Measurements from ENCODE around the gene A1BG. TPM values are rescaled to one million over a fixed set of nuclear protein-coding genes. Genes with fewer than 3 reads are reported as not detected.

A1BG gene
- total and polyA plus RNA-seq, 2 of the 8 experiments (the other 6 are each of a cell fraction or from before 2014, with no cell fraction given) = 20.8 to 69.6 TPM

- POLR2A ChIA-PET (ENCODE audit: partially characterized antibody) = interaction anchor here (0.8 to 11.4 kb wide), 4 partner anchors 9 to 52 kb away, joined by 3 to 102 read pairs (median 6); partner anchors contain the start of gene ZNF497
- Histone ChIP-seq H3K14ac (ENCODE audit: insufficient read length) (no peak overlapping the region), H4K5ac (ENCODE audit: insufficient read length, low read depth, low read length) (no peak overlapping the region), H4K8ac (ENCODE audit: extremely low read depth, insufficient read depth, low read length) (no peak overlapping the region), H3K27me3 (replicated peaks in 1 of 4; ENCODE audit: control insufficient read depth in 3 of 4, extremely low read depth in 1 of 4, insufficient read depth in 3 of 4, low read length in 3 of 4) (0 out of 7 replicates have a peak, but pooled peaks cover 0 to 3% (median 0%) of the 10 kb centered on the region in 4 experiments), H3K56ac (replicated peaks; ENCODE audit: insufficient read length, low read depth, low read length) (no peak overlapping the region), H3K9me3 (ENCODE audit: insufficient read depth in 2 of 2, low read depth in 1 of 2, low read length in 1 of 2) (no peaks in the 10 kb centered on the region), H2BK15ac (ENCODE audit: low read length) (no peak overlapping the region), H4K91ac (replicated peaks; ENCODE audit: insufficient read length, low read length) (no peak overlapping the region), H4K20me1 (replicated peaks in 1 of 2; ENCODE audit: control insufficient read depth in 1 of 2, insufficient read depth in 2 of 2, low read length in 2 of 2) (no peaks in the 10 kb centered on the region), H3K27ac (ENCODE audit: low read depth, low read length) (no peak overlapping the region), H3K23ac (ENCODE audit: insufficient read length) (no peak overlapping the region), H3K9ac (replicated peaks in 1 of 4; ENCODE audit: extremely low read depth in 1 of 4, low read depth in 3 of 4, low read length in 3 of 4) (no peak overlapping the region), H2BK120ac (replicated peaks; ENCODE audit: low read depth, low read length) (no peak overlapping the region), H2AFZ (ENCODE audit: low read length) (no peak overlapping the region), H3K4me2 (ENCODE audit: insufficient read depth in 1 of 2, low read depth in 2 of 2, low read length in 2 of 2) (no peak overlapping the region), H3K18ac (ENCODE audit: extremely low read depth, low read length) (no peak overlapping the region), H3K79me1 (ENCODE audit: low read depth, low read length) (no peaks in the 10 kb centered on the region), H3K79me2 (ENCODE audit: control insufficient read depth in 1 of 2, insufficient read depth in 2 of 2, low read length in 2 of 2) (no peaks in the 10 kb centered on the region), H3K4me3 (ENCODE audit: extremely low read depth in 1 of 4, insufficient read depth in 2 of 4, low read depth in 3 of 4, low read length in 4 of 4) (no peak overlapping the region), H2BK20ac (ENCODE audit: low read length) (no peak overlapping the region), H3K36me3 (ENCODE audit: control insufficient read depth in 2 of 4, insufficient read depth in 4 of 4, low read length in 3 of 4) (no peaks in the 10 kb centered on the region), H3K23me2 (ENCODE audit: low read depth, low read length) (peaks cover 9% of the 10 kb centered on the region), H2AK5ac (ENCODE audit: low read depth, low read length) (no peak overlapping the region), H2BK5ac (ENCODE audit: low read depth, low read length) (no peak overlapping the region), H3K4me1 (replicated peaks in 1 of 4; ENCODE audit: control insufficient read depth in 3 of 4, insufficient read depth in 4 of 4, low read length in 3 of 4) (no peaks in the 10 kb centered on the region; a peak in 1 of 7 replicates), H3K4ac (replicated peaks; ENCODE audit: insufficient read length, low read depth, low read length) (no peak overlapping the region), H2BK12ac (ENCODE audit: low read depth, low read length) (no peak overlapping the region)
- FAIRE-seq (no peak), DNase-seq (ENCODE audit: low read depth in 1 of 2, low spot score in 2 of 2) (no peak)
- CTCF ChIA-PET (ENCODE audit: partially characterized antibody) = interaction anchor here (1.1 to 1.9 kb wide), 4 partner anchors 11 to 27 kb away, joined by 3 to 6 read pairs (median 4); partner anchors contain the start of gene ZNF497
- TF ChIP-seq MAX (IDR thresholded peaks at IDR 0.05) (no peak), TBP (IDR thresholded peaks at IDR 0.05; ENCODE audit: low read depth, low read length) (no peak), SRF (IDR thresholded peaks at IDR 0.05; ENCODE audit: low read depth, low read length) (no peak), FOSL1 (IDR thresholded peaks at IDR 0.05; ENCODE audit: insufficient read depth, low read depth, low read length) (no peak), JUN (IDR thresholded peaks at IDR 0.05; ENCODE audit: low read depth, low read length) (no peak), HDAC6 (IDR thresholded peaks at IDR 0.05; ENCODE audit: low read depth, low read length) (no peak), GABPA (IDR thresholded peaks at IDR 0.05; ENCODE audit: borderline replicate concordance, insufficient read depth, low read length) (no peak), CHD2 (IDR thresholded peaks at IDR 0.05; ENCODE audit: low read length) (no peak), RBBP5 (IDR thresholded peaks at IDR 0.05; ENCODE audit: borderline replicate concordance, low read depth, low read length) (no peak), USF2 (IDR thresholded peaks at IDR 0.05; ENCODE audit: low read length) (no peak), SIN3A (conservative IDR thresholded peaks at IDR 0.05 in 1 of 2, IDR thresholded peaks at IDR 0.05 in 1 of 2; ENCODE audit: low read depth in 1 of 2, low read length in 2 of 2) (no peak)
- 86% methylated on average over 5 of the region's 5 CpGs; no CpG with 5 or more reads in 1 of the 2 experiments for WGBS, 2 experiments (ENCODE audit: extremely low coverage in 1 of 2, insufficient coverage in 1 of 2, insufficient read length in 1 of 2, insufficient replicate concordance in 2 of 2, low coverage in 1 of 2, low lambda C conversion rate in 2 of 2, missing lambda C conversion rate in 1 of 2)
These were observed 7.7 kb downstream of the A1BG start for GRCh38 chr19:58345558-58345957.
